H1 (cell line): ENCODE measurements around the gene BCL2L14.
A peak's percentile ranks its signal among the peaks of the same experiment; 100 is the strongest.

ENCODE experiments used
- CHD1 ChIP-seq: IDR thresholded peaks from 2 replicates; pipeline ENCODE4 v1.6.1; 2012; ENCODE audit warnings: low read depth, low read length, improper control_type of control experiment
- POLR2A ChIP-seq, 2 experiments: IDR thresholded peaks; 1 replicate in 1 of 2; 2 replicates in 1 of 2; pipeline ENCODE4 v1.6.1; 2011; ENCODE audit warnings: low read depth in 2 of 2, low read length in 2 of 2, mild to moderate bottlenecking in 2 of 2; ENCODE audit errors: control extremely low read depth in 1 of 2
- POU5F1 ChIP-seq: IDR thresholded peaks from 2 replicates; pipeline ENCODE4 v1.6.1; 2011; ENCODE audit warnings: low read depth, mild to moderate bottlenecking, low read length, moderate library complexity
- SUZ12 ChIP-seq: fragments of 200-600 bp; sonication (generic); IDR thresholded peaks from 2 replicates; pipeline ENCODE4 v1.6.1; 2012; ENCODE audit warnings: mild to moderate bottlenecking, inconsistent platforms, low read length, moderate library complexity, mixed read lengths
- TAF1 ChIP-seq: IDR thresholded peaks from 2 replicates; pipeline ENCODE4 v1.6.1; 2011; ENCODE audit warnings: mild to moderate bottlenecking, low read depth, low read length
- TBP ChIP-seq: IDR thresholded peaks from 2 replicates; pipeline ENCODE4 v1.6.1; 2011; ENCODE audit warnings: low read depth, low read length, improper control_type of control experiment
- TF ChIP-seq, protein P1 (sequence below), 3 experiments: IDR thresholded peaks; 1 replicate in 2 of 3; 2 replicates in 1 of 3; pipeline versions ENCODE4 v1.5.1 to v1.6.1; 2011; ENCODE audit warnings: low read length in 3 of 3, mild to moderate bottlenecking in 3 of 3, inconsistent platforms in 2 of 3, low read depth in 1 of 3, moderate library complexity in 1 of 3; ENCODE audit not compliant: insufficient read depth in 1 of 3; ENCODE audit errors: control extremely low read depth in 1 of 3

DNA sequence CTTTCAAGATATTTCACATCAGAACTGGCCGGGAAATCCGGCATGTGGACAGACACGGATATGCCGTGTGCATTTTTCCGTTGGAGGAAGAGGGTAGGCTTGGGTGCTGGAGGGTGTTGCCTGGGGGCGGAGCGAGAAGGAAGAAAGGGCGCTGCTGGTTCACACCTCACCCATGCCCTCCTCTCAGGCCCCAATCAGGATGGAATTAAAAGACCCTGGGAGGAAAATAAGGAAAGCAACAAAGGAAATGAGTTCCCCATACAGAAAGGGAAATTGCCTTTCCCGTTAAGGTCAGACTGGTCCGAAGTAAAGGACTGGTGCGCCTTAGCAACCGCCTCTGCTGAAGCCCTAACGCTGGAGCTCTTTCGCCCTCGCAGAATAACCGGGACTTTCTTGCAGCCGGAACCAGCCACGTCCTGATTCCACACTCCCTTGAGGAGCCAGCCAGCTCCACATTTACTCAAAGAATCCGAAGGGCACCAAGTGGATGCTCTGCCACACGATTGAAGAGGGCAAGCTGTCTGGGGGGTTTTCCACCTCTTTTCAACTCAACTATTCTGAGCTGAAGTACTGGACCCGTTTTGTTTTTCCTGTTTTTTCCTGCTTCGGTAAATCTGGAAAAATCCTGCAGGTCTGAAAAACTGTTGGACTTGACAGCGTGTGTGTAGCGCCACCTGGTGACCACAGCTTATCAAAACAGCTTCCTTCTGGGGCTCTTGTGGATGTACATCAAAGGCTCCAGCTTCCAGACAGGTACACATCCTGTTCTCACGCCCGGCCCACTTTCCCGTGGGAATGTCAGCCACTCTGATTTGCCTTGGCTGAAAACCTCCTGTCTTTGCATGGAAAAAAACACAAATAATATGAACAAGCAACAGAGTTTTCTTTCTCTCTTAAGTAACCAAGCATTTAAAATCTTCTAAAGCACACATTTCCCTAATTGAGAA lies 37.6 kb upstream of the BCL2L14 start:
- no peak for TF ChIP-seq TBP
- TF ChIP-seq, protein P1, sequence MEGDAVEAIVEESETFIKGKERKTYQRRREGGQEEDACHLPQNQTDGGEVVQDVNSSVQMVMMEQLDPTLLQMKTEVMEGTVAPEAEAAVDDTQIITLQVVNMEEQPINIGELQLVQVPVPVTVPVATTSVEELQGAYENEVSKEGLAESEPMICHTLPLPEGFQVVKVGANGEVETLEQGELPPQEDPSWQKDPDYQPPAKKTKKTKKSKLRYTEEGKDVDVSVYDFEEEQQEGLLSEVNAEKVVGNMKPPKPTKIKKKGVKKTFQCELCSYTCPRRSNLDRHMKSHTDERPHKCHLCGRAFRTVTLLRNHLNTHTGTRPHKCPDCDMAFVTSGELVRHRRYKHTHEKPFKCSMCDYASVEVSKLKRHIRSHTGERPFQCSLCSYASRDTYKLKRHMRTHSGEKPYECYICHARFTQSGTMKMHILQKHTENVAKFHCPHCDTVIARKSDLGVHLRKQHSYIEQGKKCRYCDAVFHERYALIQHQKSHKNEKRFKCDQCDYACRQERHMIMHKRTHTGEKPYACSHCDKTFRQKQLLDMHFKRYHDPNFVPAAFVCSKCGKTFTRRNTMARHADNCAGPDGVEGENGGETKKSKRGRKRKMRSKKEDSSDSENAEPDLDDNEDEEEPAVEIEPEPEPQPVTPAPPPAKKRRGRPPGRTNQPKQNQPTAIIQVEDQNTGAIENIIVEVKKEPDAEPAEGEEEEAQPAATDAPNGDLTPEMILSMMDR (IDR thresholded peaks at IDR 0.05; ENCODE audit: control extremely low read depth in 1 of 3, insufficient read depth in 1 of 3, low read depth in 1 of 3, low read length in 3 of 3), result peak; percentile 49 to 86 (median 80)
- no peak for TF ChIP-seq POLR2A (IDR thresholded peaks at IDR 0.05; ENCODE audit: control extremely low read depth in 1 of 2, low read depth in 2 of 2, low read length in 2 of 2)
- no peak for TF ChIP-seq CHD1
- no peak for TF ChIP-seq TAF1
- no peak for TF ChIP-seq POU5F1
- TF ChIP-seq SUZ12, result no peak
